Raji (cell line): ENCODE results near the gene PCDHGA6.
"Not testable (repeated sequence)": the region's sequence is repeated elsewhere in the genome, so short reads cannot be mapped to it uniquely, and the experiment has no call there.

Source experiments
- POLR2A ChIP-seq: IDR thresholded peaks from 2 replicates; pipeline ENCODE4 v1.6.1; 2011; ENCODE audit warnings: low read depth, low read length, control low read depth; ENCODE audit not compliant: insufficient read depth

PCDHGA6 gene

GRCh38 chr5:141412854-141413539 lies 39.3 kb downstream of the PCDHGA6 start, which contains the start of gene PCDHGA10:
Gene PCDHGA10 (plus strand): TSS chr5:141412987. CDS start chr5:141413176, 189 bp downstream.
- TF ChIP-seq POLR2A = no peak

GRCh38 chr5:141413540-141414069 lies 39.9 kb downstream of the PCDHGA6 start:
- no peak for TF ChIP-seq POLR2A

GRCh38 chr5:141417494-141418172 lies 43.9 kb downstream of the PCDHGA6 start, which contains the start of gene PCDHGB7:
Gene PCDHGB7 (plus strand): TSS chr5:141417677. CDS start chr5:141417860, 183 bp downstream.
- not testable (repeated sequence) for TF ChIP-seq POLR2A

- TF ChIP-seq POLR2A = no peak
These were observed 45.6 kb downstream of the PCDHGA6 start for GRCh38 chr5:141419074-141419880.

GRCh38 chr5:141420855-141421488 lies 47.3 kb downstream of the PCDHGA6 start, which contains the start of gene PCDHGA11:
Gene PCDHGA11 (plus strand): TSS chr5:141421051. CDS start chr5:141421228, 177 bp downstream.
- no peak for TF ChIP-seq POLR2A

- TF ChIP-seq POLR2A = no peak
These were observed 47.8 kb downstream of the PCDHGA6 start for GRCh38 chr5:141421489-141421855.

- no peak for TF ChIP-seq POLR2A
These were observed 49.1 kb downstream of the PCDHGA6 start for GRCh38 chr5:141422742-141423291.

- TF ChIP-seq POLR2A = no peak
These were observed 54.2 kb downstream of the PCDHGA6 start for GRCh38 chr5:141427783-141428426.
